GM11168 (cell line): ENCODE measurements around the gene TDRKH.
"Not testable (repeated sequence)": the region's sequence is repeated elsewhere in the genome, so short reads cannot be mapped to it uniquely, and the experiment has no call there.

Source experiments
- in situ Hi-C: fragments of 300-500 bp; cut with MboI; formaldehyde crosslinking; loops from one replicate; pipeline ENCODE4 v1.12.0; 2022; ENCODE audit warnings: low sequenced_read_pairs; ENCODE audit not compliant: unreplicated experiment

TDRKH gene

GRCh38 chr1:151803915-151804314 lies 13.6 kb upstream of the TDRKH start:
- in situ Hi-C loops: no loop called here

GRCh38 chr1:151803164-151803563 lies 12.9 kb upstream of the TDRKH start:
- in situ Hi-C loops: no loop called here

DNA sequence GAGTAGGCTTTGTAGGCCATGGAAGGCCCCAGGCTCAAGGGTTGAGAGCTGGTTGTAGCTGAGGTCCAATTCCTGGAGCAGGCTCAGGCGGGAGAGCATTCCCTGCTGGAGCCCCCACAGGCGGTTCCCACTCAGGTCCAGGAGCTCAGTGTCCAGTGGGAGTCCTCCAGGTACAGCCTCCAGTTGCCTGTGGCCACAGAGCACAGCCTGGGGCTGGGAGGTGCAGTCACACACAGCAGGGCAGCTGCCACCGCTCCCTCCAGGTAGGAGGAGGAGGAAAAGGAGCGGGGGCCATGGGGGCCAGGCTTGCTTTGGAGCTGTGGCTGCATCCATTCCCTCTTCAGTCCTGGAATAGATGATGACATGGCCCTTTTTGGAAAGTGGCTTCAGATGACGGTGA lies 12.1 kb upstream of the TDRKH start:
- in situ Hi-C loops: no loop called here

DNA sequence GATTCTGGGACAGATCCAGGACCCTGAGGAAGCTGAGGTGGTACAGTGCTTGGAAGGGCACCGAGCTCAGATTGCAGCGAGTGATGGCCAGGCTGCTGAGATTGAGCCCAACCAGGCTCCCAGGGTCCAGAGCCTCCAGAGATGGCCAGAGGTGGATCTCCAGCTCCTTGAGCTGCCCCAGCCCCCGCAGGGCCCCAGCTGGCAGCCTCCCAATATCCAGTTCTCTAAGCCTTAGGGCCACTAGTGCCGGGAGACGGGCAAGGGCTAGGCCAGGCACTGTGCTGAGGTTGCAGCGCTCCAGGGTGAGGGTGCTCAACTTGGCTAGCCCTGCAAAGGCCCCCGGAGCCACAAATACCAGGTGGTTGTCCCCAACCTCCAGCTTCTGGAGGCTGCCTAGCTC lies 11.5 kb upstream of the TDRKH start:
- in situ Hi-C loops: no loop called here

DNA sequence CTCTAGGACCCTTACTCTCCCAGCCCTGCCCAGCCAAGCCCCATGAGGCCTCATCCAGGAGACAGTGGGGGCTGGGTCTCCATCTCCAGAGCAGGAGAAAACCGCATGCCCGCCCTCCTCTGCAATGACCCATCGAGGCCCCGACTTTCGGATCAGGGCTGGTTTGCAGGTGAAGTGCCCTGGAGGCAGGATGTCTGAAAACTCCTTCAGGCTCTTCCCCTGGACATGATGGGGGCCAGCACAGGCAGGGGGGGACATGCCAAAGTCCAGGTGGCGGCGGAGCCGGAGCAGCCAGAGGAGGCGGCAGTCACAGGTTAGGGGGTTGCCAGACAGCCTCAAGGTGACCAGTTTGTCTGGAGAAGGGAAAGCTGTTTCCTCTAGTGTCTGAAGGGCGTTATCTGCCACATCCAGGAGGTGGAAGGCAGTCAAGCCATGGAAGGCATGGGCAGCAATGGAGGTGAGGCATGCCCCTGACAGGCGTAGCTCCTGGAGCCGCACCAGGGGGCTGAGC lies 11.1 kb upstream of the TDRKH start:
- in situ Hi-C loops: no loop called here

GRCh38 chr1:151800830-151801229 lies 10.5 kb upstream of the TDRKH start:
- in situ Hi-C loops: no loop called here

GRCh38 chr1:151799179-151800022 lies 9.1 kb upstream of the TDRKH start:
- in situ Hi-C loops: no loop called here

DNA sequence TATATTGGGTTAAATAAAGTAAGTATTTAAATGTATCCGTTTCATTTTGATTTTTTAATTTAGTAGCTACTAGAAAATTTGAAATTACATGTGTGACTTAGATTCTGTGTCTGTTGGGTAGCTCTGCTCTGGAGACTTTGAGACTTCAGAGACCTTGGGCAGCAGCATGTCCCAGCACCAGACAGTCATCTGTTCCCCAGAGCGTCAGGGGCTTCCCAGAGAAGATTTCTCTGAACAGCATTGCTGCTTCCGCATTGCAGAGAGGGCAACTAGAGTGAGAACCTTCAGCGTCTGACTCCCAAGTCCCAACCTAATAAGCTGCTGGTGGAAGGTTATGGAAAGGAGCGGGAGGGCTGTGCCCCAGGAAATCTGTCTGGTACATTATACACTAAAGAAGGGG lies 8.3 kb upstream of the TDRKH start:
- in situ Hi-C loops: no loop called here

DNA sequence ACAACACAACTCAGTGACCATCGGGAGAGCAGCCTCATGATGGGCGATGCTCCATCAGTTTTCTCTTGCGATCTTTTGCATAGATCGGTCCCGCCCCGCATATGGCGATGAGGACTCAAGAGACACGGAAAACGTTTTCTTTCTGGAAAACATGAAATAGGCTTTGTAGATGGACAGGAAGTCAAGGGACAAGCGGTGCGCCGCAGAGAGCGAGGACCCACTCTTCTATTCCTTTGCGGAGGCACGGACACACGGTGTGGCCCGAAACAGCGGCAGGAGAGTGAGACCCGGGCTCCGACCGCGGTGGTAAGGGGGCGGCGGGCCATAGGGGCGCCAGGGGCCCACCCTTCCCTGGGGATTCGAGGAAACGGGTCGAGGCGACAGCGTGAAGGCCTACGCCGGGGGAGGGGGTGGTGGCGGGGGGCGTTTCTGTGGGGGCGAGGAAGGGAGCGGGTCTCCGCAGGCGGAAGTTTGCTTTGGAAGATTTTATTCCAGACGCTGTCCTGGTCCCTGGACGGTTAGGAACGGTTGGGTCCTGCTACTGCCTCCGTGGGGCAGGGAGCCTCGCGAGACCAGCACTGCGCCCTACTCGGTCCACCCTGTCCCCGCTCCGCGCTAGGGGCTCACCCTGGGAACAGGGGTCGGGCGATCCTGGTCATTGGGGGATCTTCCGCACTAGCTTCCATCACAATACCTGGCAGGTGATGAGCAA lies 796 bp upstream of the TDRKH start:
- in situ Hi-C loops: no loop called here

GRCh38 chr1:151787689-151788088 lies 2.6 kb downstream of the TDRKH start:
- in situ Hi-C loops: no loop called here

DNA sequence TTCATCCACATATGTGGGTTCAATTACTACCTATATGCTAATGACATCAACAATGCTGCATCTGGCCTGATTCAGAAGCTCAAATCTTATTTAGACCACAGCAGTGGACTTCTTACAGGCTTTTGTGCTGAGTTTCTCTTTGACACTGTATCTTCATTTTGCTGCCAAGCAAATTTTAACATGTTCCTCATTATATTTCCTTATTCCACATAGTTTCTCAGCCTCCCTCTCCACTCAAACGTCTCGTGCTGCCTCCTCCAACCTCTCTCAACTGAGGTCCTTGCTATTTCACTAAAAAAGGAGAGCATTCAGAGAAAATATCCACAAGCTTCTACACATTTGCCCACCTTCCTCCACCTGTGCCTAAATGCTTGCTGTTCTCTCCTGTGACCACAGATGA lies 6.5 kb downstream of the TDRKH start:
- in situ Hi-C loops: no loop called here

DNA sequence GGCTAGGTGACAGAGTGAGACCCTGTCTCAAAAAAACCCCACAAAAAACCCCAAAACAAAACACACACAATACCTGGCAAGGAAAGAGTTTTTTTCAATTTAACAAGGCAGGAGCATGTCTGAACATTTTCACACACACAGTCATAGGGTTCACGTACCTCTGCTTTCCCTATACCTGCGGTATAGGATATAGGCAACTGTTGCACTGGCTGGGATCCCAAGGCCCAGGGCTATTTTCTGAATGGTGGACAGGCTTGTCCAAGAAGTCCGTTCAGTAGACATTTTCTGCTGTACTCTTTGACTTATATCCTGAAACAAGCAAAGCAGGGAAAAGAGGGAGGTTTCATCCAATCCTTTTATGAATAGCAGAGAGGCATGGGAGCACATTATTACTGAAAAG lies 7.6 kb downstream of the TDRKH start:
- in situ Hi-C loops: no loop called here

GRCh38 chr1:151782026-151782425 lies 8.3 kb downstream of the TDRKH start:
- in situ Hi-C loops: not testable (repeated sequence)

- in situ Hi-C loops: not testable (repeated sequence)
Measured at GRCh38 chr1:151780736-151781135, 9.6 kb downstream of the TDRKH start.

DNA sequence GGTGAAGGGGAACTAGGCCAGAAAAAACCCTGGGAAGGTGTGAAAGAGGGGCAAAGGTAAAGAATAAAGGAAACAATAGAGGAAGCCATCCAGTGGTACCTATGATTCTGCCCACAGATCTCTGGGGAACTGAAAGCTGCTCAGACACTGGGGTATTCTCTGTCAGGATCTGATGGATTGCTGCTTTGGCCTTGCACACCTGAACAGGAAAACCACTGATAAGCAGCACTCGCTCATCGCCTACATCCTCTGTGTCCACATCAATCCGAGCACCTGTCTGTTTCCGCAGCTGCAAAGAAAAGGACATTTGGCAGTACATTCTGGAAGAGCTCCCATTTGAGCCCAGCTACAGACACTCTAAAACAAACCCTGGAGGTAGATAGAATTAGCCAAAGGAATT lies 10.4 kb downstream of the TDRKH start:
- in situ Hi-C loops: no loop called here

DNA sequence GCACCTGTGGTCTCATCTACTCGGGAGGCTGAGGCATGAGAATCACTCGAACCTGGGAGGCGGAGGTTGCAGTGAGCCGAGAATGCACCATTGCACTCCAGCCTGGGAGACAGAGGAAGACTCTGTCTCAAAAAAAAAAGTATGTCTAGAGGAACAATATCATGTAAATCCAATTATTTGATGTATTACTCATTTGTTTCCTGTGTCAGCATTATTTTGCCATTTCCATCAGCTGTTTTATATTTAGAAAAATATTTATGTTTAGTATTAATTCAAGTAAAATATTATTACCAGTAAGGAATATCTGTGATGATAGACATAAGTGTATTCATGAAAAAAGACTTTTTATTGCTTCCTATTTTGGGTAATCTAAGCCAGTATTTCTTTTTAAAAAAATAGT lies 13.0 kb downstream of the TDRKH start:
- in situ Hi-C loops: no loop called here

DNA sequence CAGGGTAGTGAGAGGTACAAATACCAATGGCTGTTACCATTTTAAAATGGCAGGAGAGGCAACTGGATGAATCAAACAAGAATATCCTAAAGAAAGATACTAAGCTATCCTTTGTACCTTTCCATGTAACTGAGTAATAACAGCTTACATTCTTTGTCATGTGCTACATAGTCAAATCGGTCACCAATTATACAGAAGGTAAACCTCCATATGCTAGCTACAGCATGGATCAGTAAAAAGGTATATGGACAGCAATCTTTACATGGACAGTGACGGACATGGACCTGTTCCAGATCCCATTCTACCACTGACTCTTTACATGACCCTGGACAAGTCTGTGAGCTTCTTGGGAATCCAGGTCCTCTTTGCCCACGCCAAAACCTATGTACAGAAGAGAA lies 13.6 kb downstream of the TDRKH start:
- in situ Hi-C loops: no loop called here

DNA sequence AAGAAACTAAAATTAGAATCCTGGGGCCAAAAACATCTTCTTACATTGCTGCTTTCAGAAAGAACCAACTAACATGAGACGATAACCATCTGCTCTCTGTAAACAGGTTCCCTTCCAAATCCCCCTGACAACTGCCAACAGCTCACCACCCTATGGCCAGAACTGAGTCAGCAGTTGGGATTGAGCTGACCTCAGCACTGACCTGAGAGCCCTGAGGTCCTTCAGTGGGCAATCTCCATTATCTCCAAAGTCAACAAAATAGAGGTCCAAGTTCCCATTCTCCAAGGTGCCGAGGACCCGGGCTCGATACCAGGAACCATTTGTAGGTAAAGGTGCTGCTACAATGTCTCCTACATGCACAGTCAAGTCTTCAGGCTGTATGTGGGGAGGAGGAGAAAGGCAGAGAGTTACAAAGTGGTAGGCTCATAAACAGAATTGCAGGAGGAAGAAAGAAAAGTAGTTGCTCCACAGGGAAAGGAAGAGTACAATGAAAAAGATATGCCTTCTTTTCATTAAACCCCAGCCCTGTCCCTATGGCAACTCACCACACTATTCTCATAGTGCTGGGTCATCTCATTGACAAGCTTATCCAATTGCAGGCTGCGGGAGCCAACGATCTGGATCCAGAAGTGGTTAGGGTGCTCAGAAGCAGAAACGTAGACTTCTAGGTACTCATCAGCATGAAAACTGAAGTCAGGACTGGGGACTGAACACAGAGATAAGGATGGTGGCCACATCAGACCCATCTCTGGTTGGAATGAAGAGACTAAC lies 14.2 kb downstream of the TDRKH start:
- in situ Hi-C loops: no loop called here

- in situ Hi-C loops: no loop called here
Measured at GRCh38 chr1:151774256-151774922, 15.9 kb downstream of the TDRKH start.

DNA sequence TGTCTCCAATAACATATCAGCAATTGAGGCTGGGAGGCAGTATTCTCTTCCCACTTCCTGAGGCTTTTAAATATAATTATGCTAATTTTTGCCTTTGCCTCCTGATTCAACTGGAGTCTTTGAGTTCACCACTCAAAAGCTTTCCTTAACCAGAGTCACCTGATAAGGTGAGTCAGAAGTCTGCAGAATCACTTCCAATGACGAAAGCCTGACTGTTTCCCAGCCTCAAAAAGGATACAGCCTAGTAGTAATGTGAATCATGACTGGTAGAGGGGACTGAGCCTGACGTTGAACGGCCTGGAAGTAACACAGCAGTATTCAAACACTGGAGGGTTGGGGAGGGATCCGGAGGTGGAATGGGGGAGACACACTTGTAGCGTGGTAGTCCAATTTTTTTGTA lies 16.6 kb downstream of the TDRKH start:
- in situ Hi-C loops: no loop called here
